Keratinocyte (primary cell): ENCODE measurements around the gene TMEM30B. TPM values are rescaled to one million over a fixed set of nuclear protein-coding genes. Genes with fewer than 3 reads are reported as not detected.

ENCODE experiments used
- DNase-seq: peaks from one replicate; pipeline ENCODE4 v3.0.0-alpha.2; 2011; ENCODE audit warnings: low read depth, missing footprints, low spot score
- FAIRE-seq: peaks from 2 replicates; lab custom pipeline; 2011; peaks lifted over from hg19 to GRCh38; lab: Jason Lieb, UNC
- H2AFZ ChIP-seq: 2 replicates; pipeline ENCODE4 v1.6.0; 2012; ENCODE audit warnings: low read length, control low read depth, inconsistent platforms; ENCODE audit not compliant: control insufficient read depth
- H3K27ac ChIP-seq: 2 replicates; pipeline ENCODE4 v1.5.1; 2011; ENCODE audit warnings: low read length; ENCODE audit not compliant: control insufficient read depth, insufficient read depth
- H3K27me3 ChIP-seq: 3 replicates; pipeline ENCODE4 v1.6.0; 2011; ENCODE audit warnings: low read length; ENCODE audit not compliant: control insufficient read depth, insufficient read depth; ENCODE audit errors: extremely low read depth
- H3K36me3 ChIP-seq, 2 experiments: 2 replicates in 1 of 2; 3 replicates in 1 of 2; pipeline ENCODE4 v1.5.1; 2011; ENCODE audit warnings: low read length in 2 of 2, mild to moderate bottlenecking in 1 of 2; ENCODE audit not compliant: control insufficient read depth in 2 of 2, insufficient read depth in 2 of 2; ENCODE audit errors: extremely low read depth in 1 of 2
- H3K4me1 ChIP-seq: 3 replicates; pipeline ENCODE4 v1.5.1; 2011; ENCODE audit warnings: low read length; ENCODE audit not compliant: control insufficient read depth, insufficient read depth; ENCODE audit errors: extremely low read depth
- H3K4me2 ChIP-seq: 3 replicates; pipeline ENCODE4 v1.6.0; 2011; ENCODE audit warnings: low read depth, low read length; ENCODE audit not compliant: control insufficient read depth, insufficient read depth; ENCODE audit errors: extremely low read depth
- H3K4me3 ChIP-seq, 3 experiments: fragments of 200-600 bp in 1 of 3; sonication (generic) in 1 of 3; 2 replicates in 2 of 3; 3 replicates in 1 of 3; pipeline ENCODE4 v1.5.1; 2011 to 2016; ENCODE audit warnings: low read length in 3 of 3, mild to moderate bottlenecking in 3 of 3, control low read depth in 2 of 3, inconsistent platforms in 1 of 3, low read depth in 1 of 3, mixed read lengths in 1 of 3, mixed run types in 1 of 3, moderate library complexity in 1 of 3; ENCODE audit not compliant: control insufficient read depth in 2 of 3, insufficient read depth in 2 of 3; ENCODE audit errors: extremely low read depth in 1 of 3
- H3K79me2 ChIP-seq: 2 replicates; pipeline ENCODE4 v1.6.0; 2012; ENCODE audit warnings: low read length; ENCODE audit not compliant: control insufficient read depth, insufficient read depth
- H3K9ac ChIP-seq: 3 replicates; pipeline ENCODE4 v1.6.0; 2011; ENCODE audit warnings: low read length; ENCODE audit not compliant: control insufficient read depth, insufficient read depth; ENCODE audit errors: extremely low read depth
- H3K9me1 ChIP-seq: 3 replicates; pipeline ENCODE4 v1.6.0; 2011; ENCODE audit warnings: low read length; ENCODE audit not compliant: control insufficient read depth, insufficient read depth; ENCODE audit errors: extremely low read depth
- H3K9me3 ChIP-seq: 2 replicates; pipeline ENCODE4 v1.5.1; 2012; ENCODE audit warnings: low read depth, low read length; ENCODE audit not compliant: control insufficient read depth
- H4K20me1 ChIP-seq: 3 replicates; pipeline ENCODE4 v1.6.0; 2011; ENCODE audit warnings: low read length; ENCODE audit not compliant: control insufficient read depth, insufficient read depth; ENCODE audit errors: extremely low read depth
- EZH2 ChIP-seq: IDR thresholded peaks from one replicate; pipeline ENCODE4 v1.6.1; 2012; ENCODE audit warnings: inconsistent platforms, mild to moderate bottlenecking, low read length, moderate library complexity
- dilution Hi-C: fragments of 300-500 bp; cut with MboI; formaldehyde crosslinking; loops from one replicate; pipeline ENCODE4 v1.7.0; 2020; ENCODE audit warnings: low sequenced_read_pairs; ENCODE audit not compliant: extremely low pct_ligation_motif_present
- polyA plus RNA-seq, 5 experiments: library from polyadenylated mRNA; depleted of rRNA in 3 of 5; stranded (reverse) in 3 of 5; stranded (forward) in 1 of 5; unstranded in 1 of 5; fragments of >200 nt; gene quantifications; 1 replicate in 1 of 5; 2 replicates in 3 of 5; 3 replicates in 1 of 5; pipeline versions ENCODE4 v1.2.1 to v1.2.3, GENCODE V29; 2011 to 2012; ENCODE audit warnings: missing spikeins in 2 of 5, low read depth in 1 of 5, low replicate concordance in 1 of 5
- TF ChIP-seq, protein P1 (sequence below), 3 experiments: IDR thresholded peaks in 1 of 3; conservative IDR thresholded peaks in 1 of 3; optimal IDR thresholded peaks in 1 of 3; 2 replicates in 2 of 3; 3 replicates in 1 of 3; pipeline versions ENCODE3 to v1.5.1; 2011; ENCODE audit warnings: low read length in 3 of 3, mild to moderate bottlenecking in 3 of 3, moderate library complexity in 2 of 3, control low read depth in 1 of 3, inconsistent platforms in 1 of 3; ENCODE audit not compliant: insufficient read depth in 2 of 3; ENCODE audit errors: extremely low read depth in 1 of 3

TMEM30B gene
- polyA plus RNA-seq, 1 donor (not counting 4 experiments of a cell fraction or from before 2014, with no cell fraction given): 8.1 TPM

DNA sequence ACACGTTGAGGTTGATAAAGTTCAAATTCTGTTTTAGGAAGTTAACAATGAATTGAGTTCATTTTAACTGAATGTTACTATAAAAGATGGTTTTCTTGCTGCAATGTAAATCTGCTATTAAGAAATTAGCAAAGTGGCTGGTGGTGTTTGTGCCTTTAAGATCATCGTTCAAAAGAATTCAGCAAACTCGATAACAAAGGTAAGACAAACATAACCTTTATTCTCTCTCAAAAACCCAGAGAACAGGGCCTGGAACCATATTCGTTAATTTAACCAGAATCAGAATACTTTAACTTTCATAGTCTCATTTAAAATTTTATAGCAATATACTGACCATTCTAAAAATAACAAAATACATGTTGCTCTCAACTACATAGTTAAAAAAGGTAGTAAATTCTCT lies 3.4 kb downstream of the TMEM30B start:
- DNase-seq: no peak
- Histone ChIP-seq H3K9ac (no peak overlapping the region), H4K20me1 (peaks cover 5% of the 10 kb centered on the region), H3K27me3 (no peaks in the 10 kb centered on the region), H3K4me3 (peak overlapping the region in 1 of 3 experiments; percentile 13), H3K4me2 (peak overlapping the region; percentile 99), H2AFZ (no peak overlapping the region), H3K27ac (no peak overlapping the region), H3K4me1 (peaks cover 22% of the 10 kb centered on the region), H3K36me3 (no peaks in the 10 kb centered on the region), H3K79me2 (peaks cover 20% of the 10 kb centered on the region), H3K9me1 (no peaks in the 10 kb centered on the region), H3K9me3 (no peaks in the 10 kb centered on the region)
- FAIRE-seq: no peak
- dilution Hi-C loops: no loop called here
- TF ChIP-seq, protein P1, sequence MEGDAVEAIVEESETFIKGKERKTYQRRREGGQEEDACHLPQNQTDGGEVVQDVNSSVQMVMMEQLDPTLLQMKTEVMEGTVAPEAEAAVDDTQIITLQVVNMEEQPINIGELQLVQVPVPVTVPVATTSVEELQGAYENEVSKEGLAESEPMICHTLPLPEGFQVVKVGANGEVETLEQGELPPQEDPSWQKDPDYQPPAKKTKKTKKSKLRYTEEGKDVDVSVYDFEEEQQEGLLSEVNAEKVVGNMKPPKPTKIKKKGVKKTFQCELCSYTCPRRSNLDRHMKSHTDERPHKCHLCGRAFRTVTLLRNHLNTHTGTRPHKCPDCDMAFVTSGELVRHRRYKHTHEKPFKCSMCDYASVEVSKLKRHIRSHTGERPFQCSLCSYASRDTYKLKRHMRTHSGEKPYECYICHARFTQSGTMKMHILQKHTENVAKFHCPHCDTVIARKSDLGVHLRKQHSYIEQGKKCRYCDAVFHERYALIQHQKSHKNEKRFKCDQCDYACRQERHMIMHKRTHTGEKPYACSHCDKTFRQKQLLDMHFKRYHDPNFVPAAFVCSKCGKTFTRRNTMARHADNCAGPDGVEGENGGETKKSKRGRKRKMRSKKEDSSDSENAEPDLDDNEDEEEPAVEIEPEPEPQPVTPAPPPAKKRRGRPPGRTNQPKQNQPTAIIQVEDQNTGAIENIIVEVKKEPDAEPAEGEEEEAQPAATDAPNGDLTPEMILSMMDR (optimal IDR thresholded peaks at IDR 0.05 in 1 of 3, IDR thresholded peaks at IDR 0.05 in 1 of 3, conservative IDR thresholded peaks at IDR 0.05 in 1 of 3; ENCODE audit: extremely low read depth in 1 of 3, insufficient read depth in 2 of 3, low read length in 3 of 3): no peak
- no peak for TF ChIP-seq EZH2

DNA sequence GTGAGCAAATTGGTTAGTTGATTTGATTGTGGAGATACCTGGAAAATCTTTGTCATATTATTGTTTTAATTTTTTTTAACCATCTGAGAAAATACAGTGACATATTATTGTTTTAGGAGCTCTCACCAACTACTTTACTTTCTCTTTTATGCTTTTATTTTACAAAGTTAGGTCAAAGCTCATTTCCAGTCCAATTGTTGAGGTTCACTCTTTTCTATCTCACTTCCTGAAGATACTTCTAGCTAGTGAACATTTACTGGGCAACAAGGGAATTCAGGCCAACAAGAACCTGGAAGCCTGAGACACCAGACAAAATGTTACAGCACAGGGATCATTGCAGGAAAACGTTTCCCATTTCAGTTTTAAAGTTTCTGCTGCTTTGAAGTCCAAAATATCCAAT lies 3.9 kb downstream of the TMEM30B start:
- H3K79me2 ChIP-seq: peaks cover 20% of the 10 kb centered on the region
- no peak overlapping the region for H3K27ac ChIP-seq
- peaks cover 5% of the 10 kb centered on the region for H4K20me1 ChIP-seq
- H2AFZ ChIP-seq: no peak overlapping the region
- no peak overlapping the region for H3K9ac ChIP-seq
- H3K9me3 ChIP-seq: no peaks in the 10 kb centered on the region
- no peaks in the 10 kb centered on the region for H3K27me3 ChIP-seq
- peaks cover 23% of the 10 kb centered on the region for H3K4me1 ChIP-seq
- DNase-seq: no peak
- H3K4me3 ChIP-seq: peak overlapping the region in 1 of 3 experiments; percentile 13
- H3K36me3 ChIP-seq: no peaks in the 10 kb centered on the region
- no peak for TF ChIP-seq EZH2
- FAIRE-seq: peak; percentile 56
- no peaks in the 10 kb centered on the region for H3K9me1 ChIP-seq
- dilution Hi-C loops: no loop called here
- peak overlapping the region; percentile 4 for H3K4me2 ChIP-seq

DNA sequence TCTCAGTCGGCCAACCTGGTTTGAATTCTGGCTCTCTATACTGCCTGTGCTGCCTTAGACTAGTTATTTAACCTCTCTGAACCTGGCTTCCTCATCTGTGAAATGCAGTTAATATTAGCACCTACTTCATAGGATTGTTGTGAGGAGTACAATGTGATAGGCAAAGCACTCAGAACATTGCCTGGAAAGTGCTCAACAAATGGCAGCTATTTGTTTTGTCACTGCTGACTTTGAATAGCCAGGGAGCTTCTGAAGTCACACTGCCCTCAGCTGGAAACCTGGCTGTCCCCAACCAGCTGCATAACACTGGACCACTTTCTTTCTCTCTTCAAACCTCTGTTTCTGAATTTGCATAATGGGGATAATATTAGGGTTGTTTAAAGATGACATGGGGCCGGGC lies 9.6 kb downstream of the TMEM30B start:
- Histone ChIP-seq H3K4me2 (no peak overlapping the region), H3K9me1 (no peaks in the 10 kb centered on the region), H3K27ac (no peak overlapping the region), H3K4me1 (peaks cover 8% of the 10 kb centered on the region), H2AFZ (no peak overlapping the region), H3K36me3 (no peaks in the 10 kb centered on the region), H3K9me3 (no peaks in the 10 kb centered on the region), H3K27me3 (peaks cover 4% of the 10 kb centered on the region), H4K20me1 (no peaks in the 10 kb centered on the region), H3K79me2 (no peaks in the 10 kb centered on the region), H3K4me3 (no peak overlapping the region), H3K9ac (no peak overlapping the region)
- DNase-seq (no peak), FAIRE-seq (no peak)
- TF ChIP-seq, protein P1 (optimal IDR thresholded peaks at IDR 0.05 in 1 of 3, IDR thresholded peaks at IDR 0.05 in 1 of 3, conservative IDR thresholded peaks at IDR 0.05 in 1 of 3; ENCODE audit: extremely low read depth in 1 of 3, insufficient read depth in 2 of 3, low read length in 3 of 3): no peak
- no peak for TF ChIP-seq EZH2
- dilution Hi-C loops: no loop called here
